ENCODE measurements around the gene CLMN.
"Not testable (repeated sequence)": the region's sequence is repeated elsewhere in the genome, so short reads cannot be mapped to it uniquely, and the experiment has no call there.

CLMN gene

DNA sequence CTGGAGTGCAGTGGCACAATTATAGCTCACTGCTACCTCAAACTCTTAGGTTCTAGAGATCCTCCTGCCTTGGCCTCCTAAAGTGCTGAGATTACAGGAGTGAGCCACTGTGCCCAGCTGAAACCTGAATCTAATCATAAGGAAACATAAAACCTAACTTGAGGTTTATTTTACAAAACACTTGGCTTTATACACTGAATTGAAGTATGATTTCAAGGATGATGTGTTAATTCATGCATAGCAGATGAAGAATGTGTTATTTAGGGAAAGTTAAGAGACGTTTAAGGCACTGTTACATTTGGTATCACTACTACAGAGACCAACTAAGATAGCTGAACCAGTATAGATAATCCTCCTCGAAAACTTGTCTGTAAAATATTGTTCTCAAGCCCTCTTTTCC is 168.8 kb downstream of the CLMN start:
- FAIRE-seq (no peak), DNase-seq (ENCODE audit: insufficient read length, low spot score) (no peak)
- TF ChIP-seq POLR2A (IDR thresholded peaks at IDR 0.05; ENCODE audit: low read depth, low read length) = no peak

- no peak for TF ChIP-seq POLR2A (IDR thresholded peaks at IDR 0.05; ENCODE audit: low read depth, low read length)
- DNase-seq (ENCODE audit: insufficient read length, low spot score) (no peak), FAIRE-seq (no peak)
Measured at GRCh38 chr14:95149441-95149840, 170.3 kb downstream of the CLMN start.

DNA sequence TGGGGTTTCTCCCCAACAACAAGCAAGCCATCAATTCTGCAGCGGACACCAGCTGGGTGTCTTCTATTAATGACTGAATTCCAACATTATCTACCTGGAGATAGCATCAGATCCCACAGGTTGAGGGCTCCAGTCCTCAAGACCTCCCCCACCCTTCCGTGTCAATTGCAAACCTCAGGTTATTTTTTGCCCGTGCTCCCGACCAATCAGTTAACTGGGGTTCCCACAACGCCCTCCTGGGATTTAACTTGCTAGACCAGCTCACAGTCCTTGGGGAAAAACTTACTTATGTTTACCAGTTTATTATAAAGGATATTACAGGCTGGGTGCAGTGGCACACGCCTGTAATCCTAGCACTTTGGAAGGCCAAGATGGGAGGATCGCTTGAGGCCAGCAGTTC is 172.1 kb downstream of the CLMN start:
- DNase-seq (ENCODE audit: insufficient read length, low spot score) (no peak), FAIRE-seq (no peak)
- TF ChIP-seq POLR2A (IDR thresholded peaks at IDR 0.05; ENCODE audit: low read depth, low read length) = no peak

DNA sequence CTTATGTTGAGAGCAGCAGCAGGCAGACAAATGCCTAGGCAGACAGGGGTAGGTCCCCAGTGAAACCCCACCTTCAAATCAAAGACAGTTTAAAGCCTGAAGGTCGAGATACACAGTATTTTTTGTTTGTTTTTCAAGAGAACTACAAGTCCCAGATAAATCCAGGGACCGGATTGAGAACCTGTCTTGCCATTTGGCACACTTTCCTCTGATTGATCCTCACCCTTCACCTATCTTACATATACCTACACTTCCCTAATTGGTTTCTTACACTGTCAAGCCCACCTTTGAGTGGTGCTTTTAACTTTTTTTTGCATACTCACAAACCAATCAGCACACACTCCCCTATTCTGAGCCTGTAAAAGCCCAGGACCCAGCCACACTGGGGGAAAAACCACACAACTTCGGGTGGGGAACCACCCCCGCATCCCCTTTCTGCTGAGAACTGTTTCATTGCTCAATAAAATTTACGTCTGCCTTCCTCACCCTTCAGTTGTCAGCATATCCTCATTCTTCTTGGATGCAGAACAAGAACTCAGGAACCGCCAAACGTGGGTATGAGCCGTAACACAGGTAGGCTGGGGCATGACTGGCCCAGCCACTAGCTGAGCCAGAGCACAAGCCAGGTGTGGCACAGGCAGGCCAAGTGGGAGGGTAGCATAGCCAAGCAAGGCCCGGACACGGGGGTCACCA is 173.5 kb downstream of the CLMN start:
- no peak for TF ChIP-seq POLR2A (IDR thresholded peaks at IDR 0.05; ENCODE audit: low read depth, low read length)
- no peak for FAIRE-seq

GRCh38 chr14:95144849-95145248 is 174.9 kb downstream of the CLMN start:
- no peak for FAIRE-seq
- DNase-seq (ENCODE audit: insufficient read length, low spot score) = no peak
- TF ChIP-seq POLR2A (IDR thresholded peaks at IDR 0.05; ENCODE audit: low read depth, low read length) = no peak

More for the DNA sequence above, 173.5 kb downstream of the CLMN start:
- DNase-seq (ENCODE audit: insufficient read length, low spot score) = no peak

DNA sequence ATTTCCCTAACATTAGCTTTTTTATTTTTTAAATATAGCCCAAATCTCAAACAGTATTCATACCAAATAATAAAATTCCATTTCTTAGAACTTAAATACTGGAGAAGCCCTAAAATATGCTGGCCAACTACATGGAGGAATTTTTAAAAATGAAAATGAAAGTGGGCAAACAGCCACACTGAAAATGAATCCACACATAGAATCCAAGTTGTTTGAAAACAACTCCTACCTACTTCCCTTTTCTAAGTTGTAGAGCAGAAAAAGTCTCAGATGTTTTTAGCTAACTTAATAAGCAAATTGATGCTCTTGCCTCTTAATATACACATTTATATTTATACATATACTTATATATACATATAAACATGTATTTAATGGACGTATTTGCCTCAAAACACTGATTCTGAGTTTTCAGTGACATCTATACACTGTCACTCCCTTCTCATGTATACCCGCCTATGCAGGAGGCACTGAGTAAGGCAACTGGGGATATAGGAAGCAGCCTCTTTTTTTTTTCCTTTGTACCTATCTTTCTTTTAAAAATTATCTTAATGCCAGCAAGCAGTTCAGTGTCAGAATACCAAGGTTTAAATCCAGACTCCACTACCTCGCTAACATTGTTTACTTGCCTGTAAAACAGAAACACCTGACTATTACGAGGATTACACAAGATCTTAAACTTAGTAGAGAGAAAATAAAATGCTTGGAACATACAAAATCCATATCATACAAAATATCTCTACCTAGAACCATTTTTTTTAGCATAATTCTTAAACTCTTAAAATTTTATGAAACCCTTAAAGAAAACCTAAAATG is 175.7 kb downstream of the CLMN start:
- DNase-seq (ENCODE audit: insufficient read length, low spot score) (no peak), FAIRE-seq (no peak)
- no peak for TF ChIP-seq POLR2A (IDR thresholded peaks at IDR 0.05; ENCODE audit: low read depth, low read length)

GRCh38 chr14:95142208-95142607 is 177.5 kb downstream of the CLMN start:
- no peak for DNase-seq (ENCODE audit: insufficient read length, low spot score)
- no peak for TF ChIP-seq POLR2A (IDR thresholded peaks at IDR 0.05; ENCODE audit: low read depth, low read length)
- no peak for FAIRE-seq

DNA sequence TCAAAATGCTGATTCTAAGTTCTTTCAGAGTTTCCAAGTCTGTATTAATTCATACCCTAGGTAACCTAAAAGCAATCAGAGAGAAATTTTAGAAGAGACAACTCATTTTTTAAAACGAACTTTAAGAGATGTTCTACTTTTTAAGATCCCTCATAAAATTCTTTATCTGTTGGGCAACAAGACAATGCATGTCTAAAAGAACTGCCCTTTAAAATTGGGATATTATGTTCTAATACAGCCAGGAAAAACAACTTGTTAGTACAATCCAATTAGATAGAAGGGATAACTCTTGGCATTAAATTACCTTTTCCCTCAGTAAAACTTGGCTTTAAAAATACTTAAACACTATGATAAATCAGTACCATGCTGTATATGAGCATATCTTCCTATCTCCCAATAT is 178.0 kb downstream of the CLMN start:
- TF ChIP-seq POLR2A (IDR thresholded peaks at IDR 0.05; ENCODE audit: low read depth, low read length) = no peak
- DNase-seq (ENCODE audit: insufficient read length, low spot score) (no peak), FAIRE-seq (no peak)

GRCh38 chr14:95140060-95140858 is 179.4 kb downstream of the CLMN start:
- TF ChIP-seq POLR2A (IDR thresholded peaks at IDR 0.05; ENCODE audit: low read depth, low read length) = no peak
- DNase-seq (ENCODE audit: insufficient read length, low spot score) (no peak), FAIRE-seq (peak; percentile 27)

GRCh38 chr14:95138876-95139275 is 180.8 kb downstream of the CLMN start:
- no peak for TF ChIP-seq POLR2A (IDR thresholded peaks at IDR 0.05; ENCODE audit: low read depth, low read length)
- FAIRE-seq (no peak), DNase-seq (ENCODE audit: insufficient read length, low spot score) (no peak)

GRCh38 chr14:95138455-95138854 is 181.3 kb downstream of the CLMN start:
- DNase-seq (ENCODE audit: insufficient read length, low spot score); FAIRE-seq: not testable (repeated sequence)

DNA sequence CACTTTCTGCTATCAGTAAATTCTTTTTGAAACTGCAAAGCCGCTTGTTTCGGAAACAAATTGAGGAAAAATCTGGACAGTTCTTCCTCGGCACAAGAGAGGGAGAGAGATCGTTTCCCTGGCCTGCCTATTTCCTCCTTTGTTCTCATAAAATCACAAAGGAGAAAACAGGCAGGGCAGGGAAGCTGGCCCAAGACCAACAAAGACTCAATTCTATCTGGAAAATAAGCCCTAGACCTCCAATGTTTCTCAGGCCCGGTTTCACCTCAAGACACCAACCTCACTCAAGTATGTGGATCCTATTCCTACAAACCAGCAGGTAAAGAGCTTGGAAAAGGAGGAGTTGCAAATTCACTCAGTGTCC is 181.9 kb downstream of the CLMN start:
- DNase-seq (ENCODE audit: insufficient read length, low spot score) (no peak), FAIRE-seq (no peak)
- no peak for TF ChIP-seq POLR2A (IDR thresholded peaks at IDR 0.05; ENCODE audit: low read depth, low read length)

- FAIRE-seq = no peak
- DNase-seq (ENCODE audit: insufficient read length, low spot score) = no peak
- TF ChIP-seq POLR2A (IDR thresholded peaks at IDR 0.05; ENCODE audit: low read depth, low read length) = no peak
Measured at GRCh38 chr14:95137164-95137803, 182.4 kb downstream of the CLMN start.

DNA sequence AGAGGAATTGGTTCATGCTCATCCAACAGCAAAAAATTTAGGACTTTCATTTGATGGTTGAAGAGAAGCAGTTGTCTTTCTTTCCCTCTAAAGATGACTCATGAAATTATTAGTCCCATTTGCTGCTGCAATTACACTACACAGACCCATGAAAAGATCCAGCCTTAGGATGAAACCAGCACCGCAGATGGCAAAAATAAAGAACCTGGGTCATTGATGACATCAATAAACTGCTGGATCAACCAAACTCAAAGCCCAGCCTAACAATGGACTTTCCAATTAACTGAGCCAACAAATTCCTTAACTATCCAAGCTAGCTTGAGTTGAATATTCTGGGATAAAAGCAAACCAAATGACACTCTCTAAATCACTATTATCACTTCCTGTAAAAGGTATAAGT is 183.1 kb downstream of the CLMN start:
- FAIRE-seq = no peak
- no peak for DNase-seq (ENCODE audit: insufficient read length, low spot score)
- no peak for TF ChIP-seq POLR2A (IDR thresholded peaks at IDR 0.05; ENCODE audit: low read depth, low read length)

All from H54 (cell line).